OCI-LY7 (cell line): ENCODE measurements around the gene RAMAC. TPM values are rescaled to one million over a fixed set of nuclear protein-coding genes. Genes with fewer than 3 reads are reported as not detected.

ENCODE experiments used
- BruUV-seq: library from RNA; stranded (reverse); fragments of 400-500 nt; replicated peaks from 2 replicates; lab custom pipeline; 2021; lab: Mats Ljungman, UMichigan
- CTCF ChIA-PET: fragments of 300-600 bp; sonication (Branson Sonifier 250); formaldehyde crosslinking; loops from one replicate; lab custom pipeline; 2022; ENCODE audit warnings: antibody characterized with exemption; ENCODE audit not compliant: unreplicated experiment; lab: Charles Lee
- POLR2A ChIA-PET: fragments of 300-600 bp; sonication (Branson Sonifier 250); formaldehyde crosslinking; loops from one replicate; lab custom pipeline; 2022; ENCODE audit warnings: antibody characterized with exemption; lab: Charles Lee
- DNase-seq: peaks from one replicate; pipeline ENCODE4 v3.0.0-alpha.2; 2015; ENCODE audit warnings: low spot score
- H2AFZ ChIP-seq: fragments of 200-600 bp; sonication (generic), shearing (Covaris generic); 2 replicates; pipeline ENCODE4 v1.6.1; 2014; ENCODE audit warnings: mild to moderate bottlenecking, antibody characterized with exemption, low read length, moderate library complexity
- H3K27ac ChIP-seq: fragments of 200-600 bp; sonication (generic); 2 replicates; pipeline ENCODE4 v1.5.1; 2014; ENCODE audit warnings: mixed run types, low read depth, mild to moderate bottlenecking, moderate library complexity, low read length, inconsistent platforms; ENCODE audit not compliant: poor library complexity, severe bottlenecking
- H3K36me3 ChIP-seq: fragments of 200-600 bp; sonication (generic); 2 replicates; pipeline ENCODE4 v1.6.1; 2014; ENCODE audit warnings: mild to moderate bottlenecking, antibody characterized with exemption, low read length, moderate library complexity, mixed read lengths; ENCODE audit not compliant: insufficient read depth
- H3K4me1 ChIP-seq: fragments of 200-600 bp; sonication (generic); 2 replicates; pipeline ENCODE4 v1.5.1; 2014; ENCODE audit warnings: mild to moderate bottlenecking, low read length; ENCODE audit not compliant: insufficient read depth, poor library complexity, severe bottlenecking
- H3K4me2 ChIP-seq: fragments of 200-600 bp; sonication (generic); 2 replicates; pipeline ENCODE4 v1.6.1; 2014; ENCODE audit warnings: mild to moderate bottlenecking, low read length
- H3K4me3 ChIP-seq: fragments of 200-600 bp; sonication (generic); 2 replicates; pipeline ENCODE4 v1.5.1; 2014; ENCODE audit warnings: mild to moderate bottlenecking, low read depth, low read length; ENCODE audit not compliant: poor library complexity, severe bottlenecking
- H3K79me2 ChIP-seq: fragments of 200-600 bp; sonication (generic); 2 replicates; pipeline ENCODE4 v1.6.1; 2016; ENCODE audit warnings: low read depth, mild to moderate bottlenecking, low read length, moderate library complexity, mixed read lengths; ENCODE audit not compliant: insufficient read depth
- H3K9me2 ChIP-seq: fragments of 200-600 bp; sonication (generic); 2 replicates; pipeline ENCODE4 v1.6.1; 2016; ENCODE audit warnings: mild to moderate bottlenecking, low read length, mixed read lengths; ENCODE audit not compliant: insufficient read depth
- H3K9me3 ChIP-seq: fragments of 200-600 bp; sonication (generic); 2 replicates; pipeline ENCODE4 v1.6.1; 2014; ENCODE audit warnings: mild to moderate bottlenecking, mixed run types, low read length, mixed read lengths
- H4K20me1 ChIP-seq: fragments of 200-600 bp; sonication (generic); 2 replicates; pipeline ENCODE4 v1.6.1; 2014; ENCODE audit warnings: mild to moderate bottlenecking, antibody characterized with exemption, low read length, moderate library complexity, mixed read lengths; ENCODE audit not compliant: insufficient read depth
- CTCF ChIP-seq: fragments of 200-600 bp; sonication (generic); conservative IDR thresholded peaks from 2 replicates; pipeline ENCODE4 v1.5.1; 2014; ENCODE audit warnings: mild to moderate bottlenecking, antibody characterized with exemption, low read length, moderate library complexity, mixed read lengths
- EZH2phosphoT487 ChIP-seq: fragments of 200-600 bp; sonication (generic); IDR thresholded peaks from 2 replicates; pipeline ENCODE4 v1.6.1; 2018; ENCODE audit warnings: low read depth, borderline replicate concordance, mild to moderate bottlenecking, mixed run types, antibody characterized with exemption, low read length, moderate library complexity, mixed read lengths
- intact Hi-C: fragments of 100-400 bp; cut with micrococcal nuclease; formaldehyde crosslinking; loops from one replicate; pipeline ENCODE4 v1.10.0; 2022; ENCODE audit not compliant: unreplicated experiment
- total RNA-seq, 2 experiments: library from RNA; depleted of rRNA in 1 of 2; stranded (reverse); fragments of >200 nt in 1 of 2; shearing (Covaris generic) in 1 of 2; gene quantifications; 2 replicates each; pipeline ENCODE4 v1.2.3, GENCODE V29; 2014 to 2022

The RAMAC gene
- total RNA-seq, 2 experiments from 2014 or later: 24.0 to 28.1 TPM

- H3K4me1 ChIP-seq: no peaks in the 10 kb centered on the region
- no peak overlapping the region for H3K27ac ChIP-seq
- no peak for DNase-seq
- no peaks in the 10 kb centered on the region; the same call in 1 of the 2 replicates for H4K20me1 ChIP-seq
- H3K36me3 ChIP-seq: no peaks in the 10 kb centered on the region
- no peaks in the 10 kb centered on the region for H3K9me3 ChIP-seq
- no peaks in the 10 kb centered on the region for H3K79me2 ChIP-seq
- no peak overlapping the region for H3K4me3 ChIP-seq
- no TSS peak for BruUV-seq
- ChIA-PET POLR2A (interaction anchor here (0.6 kb wide), 1 partner anchor 103 kb away, joined by 6 read pairs; no protein-coding TSS in a partner anchor), CTCF (no interaction called here)
- intact Hi-C loops: no loop called here
- H3K9me2 ChIP-seq: no peaks in the 10 kb centered on the region
- no peak overlapping the region for H2AFZ ChIP-seq
- TF ChIP-seq CTCF: no peak
- H3K4me2 ChIP-seq: no peak overlapping the region
Measured at GRCh38 chr15:82945326-82945725, 40.7 kb upstream of the RAMAC start.

- Histone ChIP-seq H4K20me1 (no peaks in the 10 kb centered on the region; the same call in 1 of the 2 replicates), H3K4me1 (no peaks in the 10 kb centered on the region), H3K79me2 (no peaks in the 10 kb centered on the region), H3K36me3 (no peaks in the 10 kb centered on the region), H3K27ac (no peak overlapping the region), H3K4me3 (no peak overlapping the region), H3K4me2 (no peak overlapping the region), H3K9me3 (no peaks in the 10 kb centered on the region), H2AFZ (no peak overlapping the region), H3K9me2 (no peaks in the 10 kb centered on the region)
- CTCF ChIA-PET: no interaction called here
- POLR2A ChIA-PET: no interaction called here
- no peak for TF ChIP-seq EZH2phosphoT487
- TF ChIP-seq CTCF: no peak
- BruUV-seq: no TSS peak
- no peak for DNase-seq
- intact Hi-C loops: no loop called here
Measured at GRCh38 chr15:82946155-82946701, 39.8 kb upstream of the RAMAC start.

- POLR2A ChIA-PET: no interaction called here
- Histone ChIP-seq H3K9me2 (no peaks in the 10 kb centered on the region), H2AFZ (no peak overlapping the region), H3K79me2 (no peaks in the 10 kb centered on the region), H4K20me1 (no peaks in the 10 kb centered on the region), H3K4me3 (no peak overlapping the region), H3K9me3 (no peaks in the 10 kb centered on the region), H3K4me1 (no peaks in the 10 kb centered on the region), H3K36me3 (no peaks in the 10 kb centered on the region), H3K4me2 (no peak overlapping the region), H3K27ac (no peak overlapping the region)
- no TSS peak for BruUV-seq
- no peak for TF ChIP-seq EZH2phosphoT487
- no peak for TF ChIP-seq CTCF
- no peak for DNase-seq
- CTCF ChIA-PET: no interaction called here
- intact Hi-C loops: no loop called here
Measured at GRCh38 chr15:82950295-82950694, 35.7 kb upstream of the RAMAC start.
